NK-92 treated with Interleukin-12 subunit alpha and Interleukin-12 subunit beta, amount 100 ng/mL, for 24 hours (cell line): ENCODE data around the gene INPP5A.

Experiments
- DNase-seq: peaks from one replicate; lab custom pipeline; 2025; lab: John Stamatoyannopoulos, UW

The INPP5A gene

GRCh38 chr10:132745511-132745910 lies 207.9 kb downstream of the INPP5A start:
- no peak for DNase-seq

DNA sequence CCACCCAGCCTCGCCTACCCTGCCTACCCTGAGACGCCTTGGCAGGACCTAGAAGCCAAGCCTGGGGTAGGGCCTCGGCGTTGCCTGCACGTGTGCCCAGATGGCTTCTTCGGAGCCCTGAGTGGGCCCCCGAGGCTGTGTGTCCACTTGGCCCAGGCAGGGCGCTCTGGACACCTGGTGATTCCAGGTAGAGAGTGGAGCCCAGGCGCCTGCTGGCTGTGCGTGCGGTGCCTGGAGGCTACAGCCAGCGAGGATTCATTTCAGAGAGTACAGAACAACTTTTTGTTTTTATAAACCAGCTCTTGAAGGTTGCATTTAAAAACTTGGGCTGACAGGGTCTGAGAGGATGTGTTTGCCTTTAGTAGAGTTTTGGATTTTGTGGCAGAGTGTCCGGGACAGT lies 208.4 kb downstream of the INPP5A start:
- DNase-seq: no peak

GRCh38 chr10:132746386-132746785 lies 208.8 kb downstream of the INPP5A start:
- no peak for DNase-seq

DNA sequence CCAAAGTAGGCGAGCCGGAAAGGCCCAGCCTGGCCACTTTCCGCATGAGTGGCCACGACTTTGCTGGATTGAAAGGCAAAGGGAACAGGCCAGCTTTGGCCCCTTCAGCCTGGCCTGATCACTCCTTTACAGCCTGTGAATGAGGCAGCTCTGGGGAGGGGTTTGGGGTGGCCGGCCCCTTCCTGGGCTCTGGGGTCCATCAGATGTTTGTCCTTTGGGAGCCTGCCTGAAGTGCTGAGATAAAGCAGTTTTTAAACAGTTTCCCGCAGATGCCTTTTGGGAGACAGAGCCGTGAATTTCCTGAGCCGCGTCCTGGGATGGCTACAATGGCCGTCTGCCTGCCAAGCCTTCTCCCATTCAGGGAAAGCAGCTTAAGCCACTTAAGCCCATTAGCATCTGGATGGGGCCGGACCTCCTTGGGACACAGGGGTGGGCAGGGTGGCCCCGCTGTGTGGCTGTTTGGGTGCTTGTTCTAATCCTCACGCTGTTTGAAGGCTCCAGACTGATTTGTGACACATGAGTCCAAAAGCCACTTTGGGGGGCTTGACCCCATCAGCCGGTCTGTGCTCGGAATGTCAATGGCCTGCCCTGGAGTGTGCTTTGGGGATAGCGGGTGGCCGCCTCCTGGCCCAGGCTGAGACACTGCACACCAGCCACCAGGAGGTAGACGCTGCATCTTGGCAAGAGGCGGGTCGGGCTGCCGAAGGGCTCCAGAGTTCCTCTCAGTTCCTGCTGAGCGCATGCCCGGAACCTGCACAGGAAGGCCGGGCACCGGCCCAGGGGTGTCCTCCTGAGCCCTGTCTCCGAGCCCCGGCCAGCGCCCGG lies 209.4 kb downstream of the INPP5A start:
- DNase-seq: no peak

DNA sequence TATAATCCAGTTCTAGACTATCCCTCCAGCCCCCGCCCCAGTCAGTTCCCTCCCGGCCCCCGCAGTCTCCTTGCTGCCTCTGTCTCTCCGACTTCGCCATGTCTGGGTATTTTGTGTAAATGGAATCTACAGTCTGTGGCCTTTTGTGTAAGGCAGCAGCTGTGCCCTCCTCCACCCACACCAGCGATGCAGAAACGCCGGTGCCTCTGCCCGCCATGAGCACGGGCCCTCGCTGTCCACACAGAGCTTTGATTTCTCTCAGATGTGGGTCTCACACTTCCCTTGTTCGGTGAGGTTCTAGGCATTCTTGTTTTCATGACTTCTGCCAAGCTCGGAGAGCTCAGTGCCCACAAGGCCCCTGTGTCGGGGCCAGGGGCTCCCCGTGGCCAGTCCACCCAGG lies 210.5 kb downstream of the INPP5A start:
- no peak for DNase-seq

GRCh38 chr10:132748545-132749370 lies 211.2 kb downstream of the INPP5A start:
- no peak for DNase-seq

DNA sequence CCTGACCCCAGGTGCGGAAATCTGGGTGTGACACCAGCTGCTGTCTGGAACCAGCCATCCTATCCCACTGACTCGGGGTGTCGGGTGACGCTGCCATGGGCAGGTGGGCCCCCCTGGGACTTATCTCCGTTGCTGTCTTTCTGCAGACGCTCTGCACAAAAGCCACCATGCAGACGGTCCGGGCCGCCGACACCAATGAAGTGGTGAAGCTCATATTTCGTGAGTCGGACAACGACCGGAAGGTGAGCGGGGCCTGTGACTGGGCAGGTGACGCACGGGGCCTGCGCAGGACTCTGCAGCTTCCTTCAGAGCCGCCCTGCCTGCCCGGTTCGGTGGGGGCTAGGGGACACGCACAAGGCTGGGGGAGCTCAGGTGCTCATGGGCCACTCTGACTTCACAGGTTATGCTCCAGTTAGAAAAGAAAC lies 211.8 kb downstream of the INPP5A start:
- no peak for DNase-seq

DNA sequence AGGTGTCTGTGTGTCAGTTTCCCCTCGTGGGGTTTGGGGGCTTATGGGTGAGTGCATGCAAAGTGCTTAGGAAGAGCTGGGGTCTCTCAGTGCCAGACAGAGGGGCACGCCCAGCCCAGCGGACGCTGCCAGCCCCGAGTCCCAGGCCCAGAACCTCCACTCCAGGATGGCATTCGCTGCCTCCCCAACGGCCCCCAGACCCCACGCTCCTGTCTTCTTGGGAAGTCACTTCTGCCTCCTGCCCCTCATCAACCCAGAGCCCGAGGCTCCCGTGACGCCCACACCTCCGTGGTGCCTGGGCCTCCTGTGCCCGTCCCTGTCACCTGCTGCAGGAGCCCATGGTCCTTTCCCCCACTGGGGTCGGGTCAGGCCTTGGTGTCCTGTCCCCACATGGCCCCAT lies 213.3 kb downstream of the INPP5A start:
- DNase-seq: no peak

- DNase-seq: no peak
Measured at GRCh38 chr10:132752378-132752777, 214.8 kb downstream of the INPP5A start.

GRCh38 chr10:132752961-132753360 lies 215.4 kb downstream of the INPP5A start:
- no peak for DNase-seq

GRCh38 chr10:132753596-132753995 lies 216.0 kb downstream of the INPP5A start:
- DNase-seq: no peak

- DNase-seq: no peak
Measured at GRCh38 chr10:132754071-132754470, 216.5 kb downstream of the INPP5A start.

DNA sequence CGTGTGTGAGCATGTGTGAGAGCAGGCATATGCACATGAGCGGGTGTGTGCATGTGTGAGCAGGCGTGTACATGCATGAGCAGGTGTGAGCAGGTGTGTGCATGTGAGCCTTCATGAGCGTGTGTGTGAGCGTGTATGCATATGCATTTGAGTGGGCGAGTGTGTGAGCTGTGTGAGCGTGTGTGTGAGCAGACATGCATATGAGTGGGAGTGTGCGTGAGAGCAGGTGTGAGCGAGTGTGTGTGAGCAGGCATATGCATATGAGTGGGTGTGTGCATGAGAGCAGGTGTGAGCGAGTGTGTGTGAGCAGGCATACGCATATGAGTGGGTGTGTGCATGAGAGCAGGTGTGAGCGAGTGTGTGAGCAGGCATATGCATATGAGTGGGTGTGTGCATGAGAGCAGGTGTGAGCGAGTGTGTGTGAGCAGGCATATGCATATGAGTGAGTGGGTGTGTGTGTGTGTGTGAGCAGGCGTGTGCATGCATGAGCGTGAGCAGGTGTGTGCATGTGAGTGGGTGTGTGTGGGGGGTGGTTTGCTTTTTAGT lies 217.7 kb downstream of the INPP5A start:
- no peak for DNase-seq

GRCh38 chr10:132756591-132756990 lies 219.0 kb downstream of the INPP5A start:
- DNase-seq: no peak

DNA sequence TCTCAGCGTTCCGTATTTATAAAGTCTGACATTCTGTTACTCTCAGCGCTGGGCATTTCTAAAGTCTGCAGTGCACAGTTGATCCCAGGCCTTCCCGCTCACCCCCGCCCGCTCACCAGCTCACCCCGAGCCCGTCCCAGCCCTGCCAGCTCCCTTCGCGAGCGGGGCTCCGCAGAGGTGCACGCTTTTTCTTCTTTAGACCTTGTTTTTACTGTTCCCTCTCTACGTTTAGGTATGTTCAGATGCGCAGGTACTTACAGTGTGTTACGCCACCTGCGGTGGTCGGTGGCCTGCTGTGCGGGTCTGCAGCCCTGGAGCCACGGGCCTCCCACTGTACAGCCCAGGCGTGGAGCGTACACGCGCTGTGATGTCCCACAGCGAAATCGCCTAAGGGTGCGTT lies 219.6 kb downstream of the INPP5A start:
- DNase-seq: no peak

GRCh38 chr10:132758865-132759264 lies 221.3 kb downstream of the INPP5A start:
- no peak for DNase-seq

- no peak for DNase-seq
Measured at GRCh38 chr10:132761395-132762060, 223.9 kb downstream of the INPP5A start.

GRCh38 chr10:132762267-132762666 lies 224.7 kb downstream of the INPP5A start:
- DNase-seq: no peak

GRCh38 chr10:132763545-132763944 lies 226.0 kb downstream of the INPP5A start:
- no peak for DNase-seq

DNA sequence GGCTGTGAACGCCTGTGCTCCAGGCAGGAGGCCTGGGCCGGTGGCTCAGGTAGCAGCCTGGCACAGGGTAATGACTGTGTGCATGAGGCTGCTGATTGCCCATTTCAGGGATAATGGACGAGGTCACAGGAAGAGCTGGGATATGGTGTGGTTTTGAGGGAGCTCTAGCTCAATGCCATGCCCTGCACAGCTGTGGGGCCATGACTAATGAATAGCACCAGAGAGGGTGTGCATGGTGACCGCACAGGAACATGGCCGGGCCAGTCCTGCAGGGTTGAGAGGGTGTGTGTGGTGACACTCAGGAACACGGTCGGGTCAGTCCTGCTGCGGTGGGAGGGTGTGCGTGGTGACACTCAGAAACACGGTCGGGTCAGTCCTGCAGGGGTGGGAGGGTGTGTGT lies 226.5 kb downstream of the INPP5A start:
- no peak for DNase-seq

DNA sequence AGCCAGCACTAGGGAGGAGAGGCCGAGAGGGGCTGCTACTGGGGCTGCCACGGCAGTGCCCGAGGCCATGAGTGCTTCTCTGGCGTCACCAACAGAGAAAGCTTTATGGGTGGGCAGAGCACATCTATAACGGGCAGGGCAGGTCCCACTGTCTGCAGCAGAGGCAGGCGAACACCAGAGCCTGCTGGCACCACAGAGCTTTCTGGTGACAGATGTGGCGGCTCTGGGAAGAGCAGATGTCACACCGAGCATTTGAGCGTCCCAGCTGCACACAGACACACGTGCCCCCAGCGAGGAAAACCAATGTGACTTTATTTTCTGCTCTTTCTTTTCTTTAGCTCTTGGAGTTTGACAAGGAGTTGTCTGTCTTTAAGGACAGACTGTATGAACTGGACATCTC lies 227.8 kb downstream of the INPP5A start:
- DNase-seq: no peak

DNA sequence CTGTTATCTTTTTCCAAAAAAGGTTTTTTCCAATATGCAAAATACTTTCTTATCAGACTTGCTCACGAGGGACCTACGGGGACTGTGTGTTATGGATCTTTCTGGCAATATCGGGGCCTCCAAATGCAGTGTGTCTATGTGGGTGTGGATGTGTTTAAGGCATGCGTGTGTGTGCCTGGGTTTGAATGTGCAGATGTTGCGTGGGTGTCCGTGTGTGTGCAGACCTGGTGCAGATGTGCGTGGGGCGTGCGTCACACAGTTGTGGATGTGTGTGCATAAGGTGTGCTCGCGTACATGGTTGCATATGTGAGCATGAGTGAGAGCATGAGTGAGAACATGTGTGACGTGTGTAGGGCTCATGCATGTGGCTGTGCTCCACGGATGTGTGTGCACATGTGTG lies 228.7 kb downstream of the INPP5A start:
- no peak for DNase-seq
